Testis (tissue), 3 donors: ENCODE results near the gene SLC2A6. TPM values are rescaled to one million over a fixed set of nuclear protein-coding genes. Genes with fewer than 3 reads are reported as not detected.

Source experiments
- DNase-seq: peaks from one replicate; pipeline ENCODE4 v3.0.0-alpha.2; 2019
- H3K27ac ChIP-seq, 2 donors: fragments of 200-600 bp; sonication (generic); one replicate each; pipeline ENCODE4 v1.5.1; 2019
- H3K27me3 ChIP-seq: fragments of 200-600 bp; sonication (generic); one replicate; pipeline ENCODE4 v1.5.1; 2019
- H3K36me3 ChIP-seq: fragments of 200-600 bp; sonication (generic); one replicate; pipeline ENCODE4 v1.5.1; 2017; ENCODE audit warnings: low read depth; ENCODE audit errors: missing control alignments
- H3K4me1 ChIP-seq: fragments of 200-600 bp; sonication (generic); one replicate; pipeline ENCODE4 v1.5.1; 2019
- H3K4me3 ChIP-seq, 2 donors: fragments of 200-600 bp; sonication (generic); one replicate each; pipeline ENCODE4 v1.5.1; 2017 to 2019
- H3K9me3 ChIP-seq: fragments of 200-600 bp; sonication (generic); one replicate; pipeline ENCODE4 v1.5.1; 2017
- POLR2A ChIP-seq: fragments of 450-650 bp; IDR thresholded peaks from one replicate; pipeline ENCODE4 v1.6.1; 2017; ENCODE audit warnings: antibody characterized with exemption, mild to moderate bottlenecking, moderate library complexity
- WGBS, 2 donors: methylation state at CpG; one replicate each; pipeline ENCODE4 v1.1.5; 2018; 5-methylcytosine and 5-hydroxymethylcytosine counted together
- intact Hi-C: fragments of 100-400 bp; cut with DNase I; formaldehyde crosslinking; loops from one replicate; pipeline ENCODE4 v1.15.1; 2023; ENCODE audit warnings: low total_unique reads
- polyA plus RNA-seq: library from polyadenylated mRNA; stranded (reverse); fragments of 350-450 nt; fragmentation: Illumina TruSeq; extraction: RNeasy Lipid Tissue Mini Kit (QIAGEN cat#74804); gene quantifications from one replicate; pipeline ENCODE4 v1.2.3, GENCODE V29; 2014; ENCODE audit warnings: low read depth, low replicate concordance; ENCODE audit not compliant: insufficient read depth
- total RNA-seq, 2 donors: library from RNA; depleted of rRNA; stranded (reverse); fragments of >200 nt; gene quantifications; one replicate each; pipeline ENCODE4 v1.2.3, GENCODE V29; 2016

The SLC2A6 gene
- total and polyA plus RNA-seq, 3 donors from 2014 or later: 2.6 to 3.5 (median 2.9) TPM

GRCh38 chr9:133421615-133422542 is 57.0 kb downstream of the SLC2A6 start, which contains the start of gene ADAMTS13:
TSS of gene ADAMTS13 (plus strand) at chr9:133422367. CDS start at chr9:133422444, 77 bp downstream.
- Histone ChIP-seq H3K27ac (no peak within 1 kb of the TSS), H3K27me3 (no peaks in the 10 kb centered on the region), H3K9me3 (no peaks in the 10 kb centered on the region), H3K36me3 (no peaks in the 10 kb centered on the region), H3K4me3 (no peak within 1 kb of the TSS), H3K4me1 (peaks cover 4% of the 10 kb centered on the region)
- no peak for TF ChIP-seq POLR2A
- WGBS, 2 donors: 70 to 75% methylated on average over 16 to 23 of the region's 23 CpGs
- no peak for DNase-seq
- intact Hi-C loops: no loop called here

Other genes with a start within 250 kb of the SLC2A6 start
- 10 to 100 TPM; 25.6 to 31.1 TPM for gene ABO, start 203.9 kb downstream of the SLC2A6 start, total RNA-seq
- 10.4 TPM for gene ABO, start 203.9 kb downstream of the SLC2A6 start, polyA plus RNA-seq
- gene SURF6, start 142.9 kb downstream of the SLC2A6 start, total RNA-seq: 10 to 100 TPM; 28.5 to 36.0 TPM
- 19.8 TPM for gene SURF6, start 142.9 kb downstream of the SLC2A6 start, polyA plus RNA-seq
- 10 to 100 TPM; 25.9 to 29.3 TPM for gene MED22, start 131.0 kb downstream of the SLC2A6 start, total RNA-seq
- gene MED22, start 131.0 kb downstream of the SLC2A6 start, polyA plus RNA-seq: 20.2 TPM
- 1,000 to 10,000 TPM in 1 of 2 donors, 100 to 1,000 TPM in 1; 856 to 1,453 TPM for gene RPL7A, start 130.9 kb downstream of the SLC2A6 start, total RNA-seq
- 1,924 TPM for gene RPL7A, start 130.9 kb downstream of the SLC2A6 start, polyA plus RNA-seq
- 10 to 100 TPM; 51.4 to 58.9 TPM for gene SURF1, start 122.6 kb downstream of the SLC2A6 start, total RNA-seq
- gene SURF1, start 122.6 kb downstream of the SLC2A6 start, polyA plus RNA-seq: 71.0 TPM
- gene SURF2, start 122.5 kb downstream of the SLC2A6 start, total RNA-seq: 100 to 1,000 TPM; 103 to 121 TPM
- gene SURF2, start 122.5 kb downstream of the SLC2A6 start, polyA plus RNA-seq: 160 TPM
- 100 to 1,000 TPM; 150 to 151 TPM for gene SURF4, start 103.0 kb downstream of the SLC2A6 start, total RNA-seq
- 163 TPM for gene SURF4, start 103.0 kb downstream of the SLC2A6 start, polyA plus RNA-seq
- 10 to 100 TPM in 1 of 2 donors, 1 to 10 TPM in 1; 8.4 to 20.9 TPM for gene STKLD1, start 102.7 kb downstream of the SLC2A6 start, total RNA-seq
- gene STKLD1, start 102.7 kb downstream of the SLC2A6 start, polyA plus RNA-seq: 33.1 TPM
- gene REXO4, start 61.1 kb downstream of the SLC2A6 start, total RNA-seq: 10 to 100 TPM; 31.4 to 31.5 TPM
- 36.7 TPM for gene REXO4, start 61.1 kb downstream of the SLC2A6 start, polyA plus RNA-seq
- 10 to 100 TPM; 15.4 to 21.2 TPM for gene ADAMTS13, start 56.7 kb downstream of the SLC2A6 start, total RNA-seq
- gene ADAMTS13, start 56.7 kb downstream of the SLC2A6 start, polyA plus RNA-seq: 15.6 TPM
- 10 to 100 TPM; 43.3 to 47.9 TPM for gene CACFD1, start 19.1 kb downstream of the SLC2A6 start, total RNA-seq
- 34.7 TPM for gene CACFD1, start 19.1 kb downstream of the SLC2A6 start, polyA plus RNA-seq
- gene MYMK, start 45.9 kb upstream of the SLC2A6 start, total RNA-seq: not detected
- 0.87 TPM for gene MYMK, start 45.9 kb upstream of the SLC2A6 start, polyA plus RNA-seq
- gene ADAMTSL2, start 55.6 kb upstream of the SLC2A6 start, total RNA-seq: 10 to 100 TPM in 1 of 2 donors, 1 to 10 TPM in 1; 9.4 to 11.1 TPM
- gene ADAMTSL2, start 55.6 kb upstream of the SLC2A6 start, polyA plus RNA-seq: 3.8 TPM
- gene FAM163B, start 130.3 kb upstream of the SLC2A6 start, total RNA-seq: 1 to 10 TPM; 2.8 to 3.8 TPM
- 2.2 TPM for gene FAM163B, start 130.3 kb upstream of the SLC2A6 start, polyA plus RNA-seq
- under 1 TPM in 1 of 2 donors, not detected in 1; 0.06 TPM for gene DBH, start 157.3 kb upstream of the SLC2A6 start, total RNA-seq
- not detected for gene DBH, start 157.3 kb upstream of the SLC2A6 start, polyA plus RNA-seq